ENCODE measurements around the gene TECTB.

GRCh38 chr10:112314822-112315474 lies 31.7 kb downstream of the TECTB start:
- TF ChIP-seq CTCF (conservative IDR thresholded peaks at IDR 0.05; ENCODE audit: low read depth, low read length) = peak; percentile 83
- TF ChIP-seq EZH2 (IDR thresholded peaks at IDR 0.05; ENCODE audit: low read length, unreplicated experiment) = no peak
- TF ChIP-seq EZH2phosphoT487 (IDR thresholded peaks at IDR 0.05; ENCODE audit: borderline replicate concordance, low read length) = no peak

Data from PC-3 (cell line).